Gastrocnemius medialis (tissue), 4 donors: ENCODE data around the gene MEX3A. TPM values are rescaled to one million over a fixed set of nuclear protein-coding genes. Genes with fewer than 3 reads are reported as not detected.

Experiments used
- ATAC-seq, 2 donors: fragments of 150-250 bp; one replicate each; pipeline ENCODE4 v1.9.1; 2016
- DNase-seq, 2 donors: peaks; one replicate each; pipeline ENCODE4 v3.0.0-alpha.2; 2019
- H3K27ac ChIP-seq, 4 donors: fragments of 200-600 bp; sonication (generic); 1 replicate in 1 of 4; 2 replicates in 3 of 4; pipeline ENCODE4 v1.5.1; 2016 to 2018; ENCODE audit warnings: mild to moderate bottlenecking in 2 of 4, moderate library complexity in 1 of 4
- H3K27me3 ChIP-seq, 3 donors: fragments of 200-600 bp; sonication (generic) in 2 of 3; 1 replicate in 1 of 3; 2 replicates in 2 of 3; pipeline versions ENCODE4 v1.5.1 to v1.6.0; 2016 to 2019; ENCODE audit warnings: mild to moderate bottlenecking in 1 of 3, moderate library complexity in 1 of 3
- H3K36me3 ChIP-seq, 2 donors: fragments of 200-600 bp; sonication (generic) in 1 of 2; one replicate each; pipeline ENCODE4 v1.5.1; 2017 to 2018
- H3K4me1 ChIP-seq, 2 donors: fragments of 200-600 bp; sonication (generic) in 1 of 2; one replicate each; pipeline ENCODE4 v1.5.1; 2016 to 2017; ENCODE audit warnings: mild to moderate bottlenecking in 2 of 2
- H3K4me3 ChIP-seq, 4 donors: fragments of 200-600 bp; sonication (generic) in 3 of 4; 1 replicate in 1 of 4; 2 replicates in 3 of 4; pipeline ENCODE4 v1.5.1; 2016 to 2019; ENCODE audit warnings: mild to moderate bottlenecking in 2 of 4
- H3K9me3 ChIP-seq, 3 donors: fragments of 200-600 bp; sonication (generic) in 2 of 3; 1 replicate in 1 of 3; 2 replicates in 2 of 3; pipeline ENCODE4 v1.5.1; 2016 to 2019
- CTCF ChIP-seq, 5 experiments: fragments of 450-650 bp in 3 of 5; fragments of 200-600 bp in 2 of 5; sonication (generic) in 2 of 5; IDR thresholded peaks in 4 of 5; conservative IDR thresholded peaks in 1 of 5; 1 replicate in 4 of 5; 2 replicates in 1 of 5; pipeline ENCODE4 v1.5.1; 2016 to 2019; ENCODE audit warnings: antibody characterized with exemption in 5 of 5, mild to moderate bottlenecking in 3 of 5, moderate library complexity in 3 of 5
- POLR2A ChIP-seq, 2 donors: fragments of 450-650 bp; IDR thresholded peaks; one replicate each; pipeline ENCODE4 v1.6.1; 2017; ENCODE audit warnings: antibody characterized with exemption in 2 of 2, mild to moderate bottlenecking in 2 of 2, moderate library complexity in 2 of 2
- in situ Hi-C, 4 donors: fragments of 200-750 bp; cut with MboI; loops; one replicate each; pipeline versions ENCODE4 v1.15.0 to v1.8.0; 2017; ENCODE audit warnings: low sequenced_read_pairs in 4 of 4
- intact Hi-C: fragments of 100-400 bp; cut with DNase I; formaldehyde crosslinking; loops from one replicate; pipeline ENCODE4 v1.15.1; 2023; ENCODE audit warnings: low total_unique reads
- total RNA-seq, 4 donors: library from RNA; depleted of rRNA; stranded (reverse); fragments of >200 nt; gene quantifications; one replicate each; pipeline versions ENCODE4 v1.1.0 to v1.2.3, GENCODE V29; 2016

MEX3A gene
- total RNA-seq, 4 donors from 2014 or later: not detected

GRCh38 chr1:156075162-156075561 is 7.1 kb downstream of the MEX3A start:
- Histone ChIP-seq H3K4me3 (no peak overlapping the region), H3K27me3 (no peaks in the 10 kb centered on the region)
- in situ Hi-C loops: no loop called here

GRCh38 chr1:156074661-156075060 is 7.6 kb downstream of the MEX3A start:
- H3K36me3 ChIP-seq: no peaks in the 10 kb centered on the region
- H3K27me3 ChIP-seq: no peaks in the 10 kb centered on the region
- no peak for TF ChIP-seq POLR2A (IDR thresholded peaks at IDR 0.05)
- TF ChIP-seq CTCF (IDR thresholded peaks at IDR 0.05 in 4 of 5, conservative IDR thresholded peaks at IDR 0.05 in 1 of 5): no peak
- H3K4me3 ChIP-seq: no peak overlapping the region
- in situ Hi-C loops: loop anchor here in 1 of 4 donors (25.0 kb wide), 1 partner anchor 663 kb away; the partner anchor contains the start of genes ISG20L2, METTL25B and MRPL24
- DNase-seq (no peak), ATAC-seq (no peak)
- peaks cover 7 to 8% of the 10 kb centered on the region in 2 donors for H3K4me1 ChIP-seq
- no peaks in the 10 kb centered on the region for H3K9me3 ChIP-seq
- intact Hi-C loops: no loop called here
- no peak overlapping the region for H3K27ac ChIP-seq

More at GRCh38 chr1:156075162-156075561, 7.1 kb downstream of the MEX3A start:
- no peak for TF ChIP-seq CTCF (IDR thresholded peaks at IDR 0.05 in 4 of 5, conservative IDR thresholded peaks at IDR 0.05 in 1 of 5)
- TF ChIP-seq POLR2A (IDR thresholded peaks at IDR 0.05): no peak
- Histone ChIP-seq H3K9me3 (no peaks in the 10 kb centered on the region), H3K36me3 (no peaks in the 10 kb centered on the region), H3K27ac (no peak overlapping the region), H3K4me1 (peaks cover 3 to 7% of the 10 kb centered on the region in 2 donors)
- ATAC-seq: no peak
- intact Hi-C loops: no loop called here
- no peak for DNase-seq

GRCh38 chr1:156073740-156074139 is 8.5 kb downstream of the MEX3A start:
- DNase-seq: no peak
- Histone ChIP-seq H3K4me3 (no peak overlapping the region), H3K27ac (no peak overlapping the region), H3K9me3 (no peaks in the 10 kb centered on the region), H3K36me3 (no peaks in the 10 kb centered on the region), H3K4me1 (peaks cover 7 to 9% of the 10 kb centered on the region in 2 donors), H3K27me3 (no peaks in the 10 kb centered on the region)
- ATAC-seq: no peak
- TF ChIP-seq POLR2A (IDR thresholded peaks at IDR 0.05): no peak
- TF ChIP-seq CTCF (IDR thresholded peaks at IDR 0.05 in 4 of 5, conservative IDR thresholded peaks at IDR 0.05 in 1 of 5): no peak
- in situ Hi-C loops (loop anchor here in 1 of 4 donors (25.0 kb wide), 1 partner anchor 664 kb away; the partner anchor contains the start of genes ISG20L2, METTL25B and MRPL24), intact Hi-C loops (no loop called here)

- in situ Hi-C loops (loop anchor here in 1 of 4 donors (25.0 kb wide), 1 partner anchor 664 kb away; the partner anchor contains the start of genes ISG20L2, METTL25B and MRPL24), intact Hi-C loops (no loop called here)
- H3K9me3 ChIP-seq: no peaks in the 10 kb centered on the region
- H3K27ac ChIP-seq: no peak overlapping the region
- TF ChIP-seq POLR2A (IDR thresholded peaks at IDR 0.05): no peak
- TF ChIP-seq CTCF (IDR thresholded peaks at IDR 0.05 in 4 of 5, conservative IDR thresholded peaks at IDR 0.05 in 1 of 5): no peak
- no peaks in the 10 kb centered on the region for H3K27me3 ChIP-seq
- no peak overlapping the region for H3K4me3 ChIP-seq
- H3K36me3 ChIP-seq: no peaks in the 10 kb centered on the region
- H3K4me1 ChIP-seq: peaks cover 7 to 9% of the 10 kb centered on the region in 2 donors
- DNase-seq (no peak), ATAC-seq (no peak)
Observed at GRCh38 chr1:156073110-156073687, 9.1 kb downstream of the MEX3A start.
